ENCODE results near the gene IFT43. TPM values are rescaled to one million over a fixed set of nuclear protein-coding genes. Genes with fewer than 3 reads are reported as not detected.

Gene IFT43
- 10 to 100 TPM in 10 of 12 donors, not detected in 2; 19.6 to 27.0 (median 22.3) TPM for polyA plus RNA-seq (ENCODE audit: insufficient read length in 12 of 12)
- long read RNA-seq, donor 1, transcript IFT43-202 (9 exons, 833 nt) = major isoform, 19 of 29 reads
- long read RNA-seq, donor 1, partial matches to known transcripts = 8 of 29 reads
- long read RNA-seq, donor 1, other reads (novel, unspliced or antisense) = 0 of 29 reads
- long read RNA-seq, donor 2, transcript IFT43-202 (9 exons, 833 nt) = major isoform, 16 of 41 reads
- long read RNA-seq, donor 2, partial matches to known transcripts = 25 of 41 reads
- long read RNA-seq, donor 2, other reads (novel, unspliced or antisense) = 0 of 41 reads
- long read RNA-seq, donor 3, transcript IFT43-202 (9 exons, 833 nt) = major isoform, 6 of 14 reads
- long read RNA-seq, donor 3, partial matches to known transcripts = 8 of 14 reads
- long read RNA-seq, donor 3, other reads (novel, unspliced or antisense) = 0 of 14 reads
- long read RNA-seq, donor 4, transcript IFT43-202 (9 exons, 833 nt) = major isoform, 6 of 18 reads
- long read RNA-seq, donor 4, partial matches to known transcripts = 12 of 18 reads
- long read RNA-seq, donor 4, other reads (novel, unspliced or antisense) = 0 of 18 reads
- long read RNA-seq, donor 5, transcript IFT43-202 (9 exons, 833 nt) = major isoform, 20 of 111 reads
- long read RNA-seq, donor 5, partial matches to known transcripts = 65 of 111 reads
- long read RNA-seq, donor 5, other reads (novel, unspliced or antisense) = 25 of 111 reads
- long read RNA-seq, donor 6, transcript IFT43-202 (9 exons, 833 nt) = major isoform, 7 of 15 reads
- long read RNA-seq, donor 6, partial matches to known transcripts = 7 of 15 reads
- long read RNA-seq, donor 6, other reads (novel, unspliced or antisense) = 0 of 15 reads
- long read RNA-seq, donor 7, transcript IFT43-202 (9 exons, 833 nt) = major isoform, 10 of 10 reads
- long read RNA-seq, donor 7, partial matches to known transcripts = 0 of 10 reads
- long read RNA-seq, donor 7, other reads (novel, unspliced or antisense) = 0 of 10 reads
- long read RNA-seq, donor 8, transcript IFT43-202 (9 exons, 833 nt) = major isoform, 15 of 19 reads
- long read RNA-seq, donor 8, partial matches to known transcripts = 0 of 19 reads
- long read RNA-seq, donor 8, other reads (novel, unspliced or antisense) = 0 of 19 reads
- long read RNA-seq, donor 9, partial matches to known transcripts = 8 of 13 reads
- long read RNA-seq, donor 9, other reads (novel, unspliced or antisense) = 0 of 13 reads
- long read RNA-seq, donor 10, transcript IFT43-202 (9 exons, 833 nt) = major isoform, 18 of 23 reads
- long read RNA-seq, donor 10, partial matches to known transcripts = 5 of 23 reads
- long read RNA-seq, donor 10, other reads (novel, unspliced or antisense) = 0 of 23 reads
- long read RNA-seq, donor 11, transcript IFT43-202 (9 exons, 833 nt) = major isoform, 11 of 17 reads
- long read RNA-seq, donor 11, partial matches to known transcripts = 5 of 17 reads
- long read RNA-seq, donor 11, other reads (novel, unspliced or antisense) = 0 of 17 reads

DNA sequence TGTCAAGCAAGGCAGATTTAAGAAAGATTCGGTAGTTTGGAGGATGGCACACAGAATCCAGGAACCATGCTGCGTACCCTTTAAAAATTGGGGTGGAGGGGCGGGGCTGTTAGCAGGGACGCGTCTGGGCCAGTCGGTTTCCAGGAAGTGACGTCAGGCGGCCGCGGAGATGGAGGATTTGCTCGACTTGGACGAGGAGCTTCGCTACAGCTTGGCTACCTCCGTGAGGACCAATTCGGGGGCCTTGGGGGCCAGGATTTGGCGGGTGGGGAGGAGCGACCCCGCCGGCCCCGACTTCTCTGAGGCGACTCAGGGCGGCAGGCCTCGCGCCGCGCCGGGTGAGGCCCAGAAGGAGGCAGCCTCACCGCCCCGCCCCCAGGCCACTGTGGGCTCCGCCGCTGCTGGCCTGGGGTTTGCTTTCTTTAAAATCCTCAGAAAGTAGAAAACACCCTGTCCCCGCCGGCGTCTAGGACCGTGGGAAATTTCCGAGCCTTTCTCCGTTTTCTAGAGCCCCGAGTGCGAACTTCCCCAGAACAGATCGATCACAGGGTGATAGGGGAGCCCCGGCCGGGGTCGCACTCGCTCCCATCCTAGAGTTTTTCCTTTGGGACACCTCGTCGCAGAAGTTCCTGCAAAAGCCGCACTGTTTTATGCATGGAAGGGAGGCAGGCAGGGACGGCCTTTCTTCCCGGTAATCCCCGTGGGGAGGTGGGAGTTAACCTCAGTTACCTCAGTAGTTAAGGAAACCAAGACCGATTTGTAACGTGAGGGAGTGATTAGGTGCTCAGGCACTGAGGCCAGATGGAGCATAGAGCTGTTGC is at the start of gene IFT43:
Gene IFT43 (plus strand): TSS at position 146 of the 821 bp plus-strand sequence. CDS start 24 bp downstream, at position 170.
- peak; percentile 96 for DNase-seq

DNA sequence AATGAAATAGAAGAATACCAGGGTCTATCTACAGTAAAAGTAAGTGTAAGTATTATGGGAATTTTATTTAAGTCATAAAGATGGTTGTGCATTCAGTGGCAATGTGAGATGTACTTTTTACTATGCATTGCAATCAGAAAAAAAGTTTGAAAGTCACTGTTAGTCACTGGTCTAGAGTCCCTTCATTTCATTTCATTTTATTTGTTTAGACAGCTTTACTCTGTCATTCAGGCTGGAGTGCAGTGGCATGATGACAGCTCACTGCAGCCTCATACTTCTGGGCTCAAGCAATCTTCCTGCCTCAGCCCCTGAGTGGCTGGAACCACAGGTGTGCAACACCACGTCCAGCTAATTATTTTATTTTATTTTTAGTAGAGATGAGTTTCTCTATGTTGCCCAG is 46.4 kb upstream of the IFT43 start:
- DNase-seq = no peak

- no peak for DNase-seq
Observed at GRCh38 chr14:75941030-75941429, 44.5 kb upstream of the IFT43 start.

DNA sequence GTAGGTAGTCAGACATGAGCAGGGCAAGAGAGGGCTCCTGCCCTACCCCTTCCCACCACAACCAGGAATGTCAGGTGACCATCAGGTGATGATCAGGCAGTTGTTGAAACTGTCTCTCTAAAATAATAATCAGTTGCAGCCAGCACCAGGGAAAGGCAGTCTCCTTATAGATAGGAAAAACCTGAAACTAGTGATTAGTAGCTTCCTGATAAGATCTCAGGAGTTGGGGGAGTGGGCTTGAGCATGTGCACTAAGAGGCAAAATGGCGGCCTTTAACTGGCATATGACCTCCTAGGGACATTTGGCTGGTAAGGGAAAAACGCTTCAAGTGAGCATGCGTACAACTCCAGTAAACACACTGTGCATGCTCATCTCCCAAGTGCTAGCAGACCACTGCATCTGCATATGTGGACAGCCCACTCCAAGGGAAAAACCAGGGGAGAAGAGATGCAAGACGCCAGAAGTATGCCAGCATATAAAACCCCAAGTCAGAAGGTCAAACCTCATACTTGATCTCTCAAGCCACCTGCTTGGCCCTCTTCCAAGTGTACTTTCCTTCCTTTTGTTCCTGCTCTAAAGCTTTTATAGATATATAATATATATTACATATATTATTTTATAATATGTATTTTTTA is 40.8 kb upstream of the IFT43 start:
- no peak for DNase-seq

DNA sequence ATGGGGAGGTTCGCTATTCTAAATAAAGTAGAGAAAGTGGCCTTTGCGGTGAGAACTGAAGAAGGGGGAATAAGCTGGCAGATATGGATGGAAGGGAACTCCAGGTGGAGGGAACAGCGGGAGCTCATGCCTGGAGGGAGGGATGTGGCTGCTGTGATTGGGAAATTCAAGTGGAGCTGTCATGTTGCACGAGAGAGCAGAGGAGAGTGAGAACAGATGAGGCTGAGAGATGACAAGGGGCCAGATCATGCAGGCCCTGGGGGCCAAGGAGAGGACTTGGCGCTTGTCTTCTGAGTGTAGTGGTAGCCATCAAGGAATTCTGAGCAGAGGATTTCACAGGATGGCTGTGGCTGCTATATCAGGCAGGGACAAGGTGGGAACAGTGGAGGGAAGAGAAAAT is 38.8 kb upstream of the IFT43 start:
- no peak for DNase-seq

DNA sequence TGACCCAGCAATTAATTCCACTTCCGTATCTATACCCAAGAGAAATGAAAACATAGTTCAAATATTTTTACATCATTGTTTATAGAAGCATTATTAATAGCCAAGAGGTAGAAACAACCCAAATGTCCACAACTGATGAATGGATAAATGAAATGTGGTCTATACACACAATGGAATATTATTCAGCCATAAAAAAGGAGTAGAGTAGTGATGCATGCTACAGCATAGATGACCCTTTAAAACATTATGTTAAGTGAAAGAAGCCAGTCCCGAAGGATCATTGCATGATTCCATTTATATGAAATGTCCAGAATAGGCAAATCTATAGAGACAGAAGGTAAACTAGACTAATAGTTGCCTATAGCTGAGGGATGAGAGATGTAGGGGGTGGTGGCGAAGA is 33.1 kb upstream of the IFT43 start:
- DNase-seq = no peak

- DNase-seq = no peak
Observed at GRCh38 chr14:75959031-75959430, 26.5 kb upstream of the IFT43 start.

GRCh38 chr14:75960231-75960630 is 25.3 kb upstream of the IFT43 start:
- no peak for DNase-seq

- DNase-seq = no peak
Observed at GRCh38 chr14:75961662-75962061, 23.9 kb upstream of the IFT43 start.

DNA sequence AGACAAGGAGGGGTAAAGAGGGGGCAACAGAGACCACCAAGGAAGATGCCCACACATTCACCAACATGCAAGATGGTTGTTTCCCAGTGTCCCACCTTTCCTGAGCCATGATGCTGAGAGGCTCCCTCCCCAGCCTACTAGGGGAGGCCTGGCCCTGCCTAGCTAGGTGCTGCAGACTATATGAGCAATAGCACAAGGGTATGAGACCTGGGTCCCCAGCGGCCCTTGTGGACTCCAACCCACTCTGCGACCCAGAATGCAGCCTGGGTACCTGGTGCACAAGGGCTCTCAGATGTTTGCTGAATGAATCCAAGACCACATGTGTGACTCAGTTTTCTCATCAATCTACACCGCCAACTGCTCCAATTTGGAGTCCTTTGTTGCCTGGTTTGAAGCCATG is 17.7 kb upstream of the IFT43 start:
- no peak for DNase-seq

- DNase-seq = no peak
Observed at GRCh38 chr14:75968456-75968855, 17.1 kb upstream of the IFT43 start.

GRCh38 chr14:75969126-75969525 is 16.4 kb upstream of the IFT43 start:
- no peak for DNase-seq

DNA sequence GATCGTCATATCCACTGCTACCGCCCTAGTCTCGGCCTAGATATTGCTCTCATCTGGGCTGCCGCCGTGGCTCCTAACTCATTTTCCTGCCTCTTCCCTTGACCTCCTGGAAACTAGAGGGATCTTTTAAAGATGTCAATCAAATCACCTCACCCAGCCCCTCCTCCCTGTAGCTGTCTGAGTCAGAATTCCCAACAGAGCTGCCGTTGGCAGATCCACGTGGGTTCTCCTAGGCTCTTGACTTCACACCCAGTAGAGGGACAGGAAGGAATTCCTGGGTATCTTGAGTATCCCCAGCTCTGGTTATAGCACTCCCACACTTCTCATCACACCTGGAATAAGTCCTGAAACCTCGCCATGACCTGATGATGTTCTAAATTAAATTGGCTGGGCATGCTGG is 15.7 kb upstream of the IFT43 start:
- no peak for DNase-seq

- no peak for DNase-seq
Observed at GRCh38 chr14:75970989-75971388, 14.6 kb upstream of the IFT43 start.

- DNase-seq = no peak
Observed at GRCh38 chr14:75971509-75971908, 14.1 kb upstream of the IFT43 start.

DNA sequence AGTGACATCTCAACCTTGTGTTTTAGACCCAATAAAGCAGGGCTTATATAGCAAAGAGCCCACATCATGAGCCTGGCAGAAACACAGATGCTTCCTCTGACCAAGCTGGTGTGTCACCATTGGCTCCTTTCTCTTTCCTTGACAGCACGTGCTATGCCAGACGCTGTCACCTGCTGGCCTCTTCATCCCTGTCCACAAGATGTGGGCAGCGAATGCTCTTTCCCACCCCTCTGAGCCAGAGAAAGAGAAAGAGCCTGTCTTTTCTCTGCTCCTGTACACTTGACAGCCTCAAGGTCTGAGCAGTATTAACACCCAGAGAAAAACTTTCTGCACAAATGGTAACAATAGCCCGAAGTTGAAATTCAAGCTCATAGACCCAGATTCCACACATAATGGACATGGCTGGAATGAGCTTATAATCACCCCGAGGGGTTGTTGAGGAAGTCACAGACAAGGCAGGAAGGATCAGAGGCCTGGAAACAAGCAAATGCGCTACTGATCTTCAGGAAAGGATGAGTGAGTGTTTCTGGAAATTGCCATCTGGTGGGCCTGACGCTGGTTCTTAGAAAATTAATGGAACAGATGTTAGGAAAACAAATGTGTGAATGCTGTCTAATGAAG is 12.7 kb upstream of the IFT43 start:
- DNase-seq = no peak

DNA sequence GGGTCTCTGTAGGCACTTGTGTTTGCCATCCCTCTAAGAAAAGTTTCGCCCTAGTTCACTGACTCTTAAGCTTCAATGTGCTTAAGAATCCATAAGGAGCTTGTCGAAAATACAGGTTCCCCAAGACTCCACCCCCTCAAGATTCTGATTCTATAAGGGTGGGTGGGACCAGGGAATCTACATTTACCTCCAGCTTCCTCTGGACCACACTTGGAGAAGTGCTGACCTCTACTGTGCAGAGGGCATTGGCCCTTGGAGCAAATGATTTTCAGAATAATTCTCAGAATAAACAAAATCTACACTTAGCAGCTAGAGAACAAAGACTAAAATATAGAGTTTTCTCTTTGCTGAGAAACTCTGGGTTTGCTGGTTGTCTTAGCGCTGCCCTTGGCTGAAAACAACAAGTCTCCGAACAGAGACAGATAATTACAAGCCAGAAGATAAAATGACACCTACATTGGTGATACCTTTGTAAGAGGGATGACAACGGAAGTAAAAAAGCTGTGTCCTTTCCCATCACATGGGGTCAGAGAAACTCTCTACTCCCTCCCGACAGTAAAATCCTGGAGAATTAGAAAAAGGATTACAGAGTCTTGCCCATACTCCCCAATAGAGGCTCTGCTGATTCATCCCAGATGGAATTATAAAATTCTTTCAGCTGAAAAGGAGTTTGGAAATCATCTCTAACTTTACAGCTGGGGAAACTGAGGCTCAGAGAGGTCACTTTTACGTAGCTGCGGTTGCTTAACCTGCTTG is 8.6 kb upstream of the IFT43 start:
- no peak for DNase-seq

GRCh38 chr14:75977582-75977943 is 8.0 kb upstream of the IFT43 start:
- no peak for DNase-seq

GRCh38 chr14:75978249-75978731 is 7.3 kb upstream of the IFT43 start:
- no peak for DNase-seq

Data from muscle of arm (tissue), 14 donors.